Memory B cell (primary cell): Measurements from ENCODE around the gene UTP25.

ENCODE experiments used
- ATAC-seq: fragments of 150-1000 bp; cut with Tn5 transposase; 2 replicates; pipeline ENCODE4 v1.10.0; 2021; ENCODE audit warnings: low read depth, mild to moderate bottlenecking, moderate library complexity
- DNase-seq, 2 donors: peaks; one replicate each; pipeline ENCODE4 v3.0.0; 2022; ENCODE audit warnings: low spot score in 2 of 2
- H3K27ac Mint-ChIP-seq: one replicate; pipeline ENCODE4 v1.8.0; 2022; ENCODE audit warnings: mild to moderate bottlenecking, moderate library complexity, mixed read lengths
- H3K27me3 Mint-ChIP-seq: one replicate; pipeline ENCODE4 v1.8.0; 2022; ENCODE audit warnings: mixed read lengths
- H3K36me3 Mint-ChIP-seq: one replicate; pipeline ENCODE4 v1.8.0; 2022; ENCODE audit warnings: mild to moderate bottlenecking, mixed read lengths
- H3K4me1 Mint-ChIP-seq: one replicate; pipeline ENCODE4 v1.8.0; 2022; ENCODE audit warnings: mixed read lengths
- H3K4me3 Mint-ChIP-seq: one replicate; pipeline ENCODE4 v1.8.0; 2022; ENCODE audit warnings: mild to moderate bottlenecking, moderate library complexity, mixed read lengths
- H3K9me3 Mint-ChIP-seq: one replicate; pipeline ENCODE4 v1.8.0; 2022; ENCODE audit warnings: mixed read lengths

The UTP25 gene

GRCh38 chr1:209866201-209866600, 38.4 kb downstream of the UTP25 start:
- H3K4me1 Mint-ChIP-seq: no peaks in the 10 kb centered on the region
- peaks cover 11% of the 10 kb centered on the region for H3K27me3 Mint-ChIP-seq
- no peak overlapping the region for H3K4me3 Mint-ChIP-seq

GRCh38 chr1:209869291-209870149, 41.7 kb downstream of the UTP25 start:
- H3K4me1 Mint-ChIP-seq: no peaks in the 10 kb centered on the region
- H3K27me3 Mint-ChIP-seq: peaks cover 12% of the 10 kb centered on the region
- peaks cover 6% of the 10 kb centered on the region for H3K9me3 Mint-ChIP-seq
- no peak for ATAC-seq
- DNase-seq: no peak
- no peak overlapping the region for H3K4me3 Mint-ChIP-seq
- no peak overlapping the region for H3K27ac Mint-ChIP-seq
- H3K36me3 Mint-ChIP-seq: peaks cover 1% of the 10 kb centered on the region

More at GRCh38 chr1:209866201-209866600, 38.4 kb downstream of the UTP25 start:
- no peak for ATAC-seq
- no peak overlapping the region for H3K27ac Mint-ChIP-seq
- peaks cover 1% of the 10 kb centered on the region for H3K36me3 Mint-ChIP-seq
- no peak for DNase-seq
- peaks cover 6% of the 10 kb centered on the region for H3K9me3 Mint-ChIP-seq

GRCh38 chr1:209870151-209870831, 42.5 kb downstream of the UTP25 start:
- DNase-seq: no peak

GRCh38 chr1:209871006-209871405, 43.2 kb downstream of the UTP25 start:
- Mint-ChIP-seq H3K4me3 (no peak overlapping the region), H3K27me3 (peaks cover 16% of the 10 kb centered on the region)
- no peak for ATAC-seq

More at GRCh38 chr1:209870151-209870831, 42.5 kb downstream of the UTP25 start:
- H3K9me3 Mint-ChIP-seq: peaks cover 6% of the 10 kb centered on the region
- H3K36me3 Mint-ChIP-seq: peaks cover 1% of the 10 kb centered on the region
- H3K27me3 Mint-ChIP-seq: peaks cover 16% of the 10 kb centered on the region
- no peaks in the 10 kb centered on the region for H3K4me1 Mint-ChIP-seq
- no peak for ATAC-seq
- no peak overlapping the region for H3K4me3 Mint-ChIP-seq
- H3K27ac Mint-ChIP-seq: no peak overlapping the region

GRCh38 chr1:209871430-209871829, 43.7 kb downstream of the UTP25 start:
- Mint-ChIP-seq H3K36me3 (no peaks in the 10 kb centered on the region), H3K27ac (no peak overlapping the region), H3K9me3 (peaks cover 4% of the 10 kb centered on the region), H3K27me3 (peaks cover 16% of the 10 kb centered on the region), H3K4me3 (no peak overlapping the region), H3K4me1 (no peaks in the 10 kb centered on the region)
- ATAC-seq: no peak
- no peak for DNase-seq

More at GRCh38 chr1:209871006-209871405, 43.2 kb downstream of the UTP25 start:
- no peak overlapping the region for H3K27ac Mint-ChIP-seq
- no peaks in the 10 kb centered on the region for H3K4me1 Mint-ChIP-seq
- DNase-seq: no peak
- peaks cover 5% of the 10 kb centered on the region for H3K9me3 Mint-ChIP-seq
- H3K36me3 Mint-ChIP-seq: peaks cover 1% of the 10 kb centered on the region

GRCh38 chr1:209873067-209873799, 45.5 kb downstream of the UTP25 start:
- DNase-seq (no peak), ATAC-seq (no peak)
- no peaks in the 10 kb centered on the region for H3K4me1 Mint-ChIP-seq
- H3K27ac Mint-ChIP-seq: no peak overlapping the region
- H3K9me3 Mint-ChIP-seq: peaks cover 2% of the 10 kb centered on the region
- H3K4me3 Mint-ChIP-seq: no peak overlapping the region
- H3K27me3 Mint-ChIP-seq: peaks cover 18% of the 10 kb centered on the region
- no peaks in the 10 kb centered on the region for H3K36me3 Mint-ChIP-seq

- no peak overlapping the region for H3K4me3 Mint-ChIP-seq
- H3K4me1 Mint-ChIP-seq: no peaks in the 10 kb centered on the region
- no peaks in the 10 kb centered on the region for H3K36me3 Mint-ChIP-seq
- no peak for ATAC-seq
- no peak for DNase-seq
- H3K27me3 Mint-ChIP-seq: peaks cover 14% of the 10 kb centered on the region
- H3K9me3 Mint-ChIP-seq: no peaks in the 10 kb centered on the region
- H3K27ac Mint-ChIP-seq: no peak overlapping the region
These were observed 47.7 kb downstream of the UTP25 start for GRCh38 chr1:209875515-209875914.

GRCh38 chr1:209876078-209876800, 48.5 kb downstream of the UTP25 start:
- H3K27ac Mint-ChIP-seq: no peak overlapping the region
- H3K27me3 Mint-ChIP-seq: peaks cover 15% of the 10 kb centered on the region
- H3K4me3 Mint-ChIP-seq: no peak overlapping the region
- H3K9me3 Mint-ChIP-seq: no peaks in the 10 kb centered on the region
- ATAC-seq (no peak), DNase-seq (no peak)
- no peaks in the 10 kb centered on the region for H3K4me1 Mint-ChIP-seq
- H3K36me3 Mint-ChIP-seq: no peaks in the 10 kb centered on the region

- ATAC-seq (no peak), DNase-seq (no peak)
- Mint-ChIP-seq H3K4me3 (no peak overlapping the region), H3K27me3 (peaks cover 16% of the 10 kb centered on the region), H3K4me1 (no peaks in the 10 kb centered on the region), H3K27ac (no peak overlapping the region), H3K36me3 (no peaks in the 10 kb centered on the region), H3K9me3 (no peaks in the 10 kb centered on the region)
These were observed 49.5 kb downstream of the UTP25 start for GRCh38 chr1:209877087-209877764.

- no peaks in the 10 kb centered on the region for H3K36me3 Mint-ChIP-seq
- H3K27me3 Mint-ChIP-seq: peaks cover 14% of the 10 kb centered on the region
- no peaks in the 10 kb centered on the region for H3K9me3 Mint-ChIP-seq
- no peak overlapping the region for H3K4me3 Mint-ChIP-seq
- ATAC-seq: no peak
- DNase-seq: no peak
- no peaks in the 10 kb centered on the region for H3K4me1 Mint-ChIP-seq
- H3K27ac Mint-ChIP-seq: no peak overlapping the region
These were observed 51.2 kb downstream of the UTP25 start for GRCh38 chr1:209878964-209879363.

GRCh38 chr1:209879539-209879938, 51.8 kb downstream of the UTP25 start:
- Mint-ChIP-seq H3K4me1 (no peaks in the 10 kb centered on the region), H3K27me3 (peaks cover 16% of the 10 kb centered on the region), H3K9me3 (no peaks in the 10 kb centered on the region), H3K36me3 (no peaks in the 10 kb centered on the region), H3K4me3 (no peak overlapping the region), H3K27ac (no peak overlapping the region)
- ATAC-seq (no peak), DNase-seq (no peak)

- Mint-ChIP-seq H3K4me3 (no peak overlapping the region), H3K9me3 (no peaks in the 10 kb centered on the region), H3K4me1 (no peaks in the 10 kb centered on the region), H3K27ac (no peak overlapping the region), H3K36me3 (no peaks in the 10 kb centered on the region), H3K27me3 (peaks cover 12% of the 10 kb centered on the region)
- ATAC-seq (no peak), DNase-seq (no peak)
These were observed 52.3 kb downstream of the UTP25 start for GRCh38 chr1:209880031-209880430.

GRCh38 chr1:209881619-209882018, 53.8 kb downstream of the UTP25 start:
- Mint-ChIP-seq H3K27ac (no peak overlapping the region), H3K27me3 (peaks cover 16% of the 10 kb centered on the region), H3K4me3 (no peak overlapping the region), H3K4me1 (no peaks in the 10 kb centered on the region), H3K9me3 (no peaks in the 10 kb centered on the region), H3K36me3 (no peaks in the 10 kb centered on the region)
- ATAC-seq (no peak), DNase-seq (no peak)
